H9 (cell line): ENCODE measurements around the gene RDH13. TPM values are rescaled to one million over a fixed set of nuclear protein-coding genes. Genes with fewer than 3 reads are reported as not detected.
"Not testable (repeated sequence)": the region's sequence is repeated elsewhere in the genome, so short reads cannot be mapped to it uniquely, and the experiment has no call there.

Experiments used
- DNase-seq: peaks from one replicate; pipeline ENCODE4 v3.0.0-alpha.2; 2017
- H2AFZ ChIP-seq: one replicate; pipeline ENCODE4 v1.6.1; 2013; ENCODE audit warnings: mild to moderate bottlenecking, low read length, control low read depth, moderate library complexity
- H2AK5ac ChIP-seq: 2 replicates; pipeline ENCODE4 v1.6.1; 2013; ENCODE audit warnings: low read length, control low read depth, mixed read lengths; ENCODE audit not compliant: insufficient read length
- H2BK120ac ChIP-seq: one replicate; pipeline ENCODE4 v1.6.1; 2013; ENCODE audit warnings: low read depth, mild to moderate bottlenecking, low read length, control low read depth, inconsistent platforms; ENCODE audit not compliant: poor library complexity, severe bottlenecking
- H2BK12ac ChIP-seq: 2 replicates; pipeline ENCODE4 v1.6.1; 2013; ENCODE audit warnings: low read length, control low read depth, mixed read lengths, low read depth; ENCODE audit not compliant: insufficient read length
- H2BK15ac ChIP-seq: 2 replicates; pipeline ENCODE4 v1.6.1; 2013; ENCODE audit warnings: low read depth, low read length, control low read depth
- H2BK20ac ChIP-seq: one replicate; pipeline ENCODE4 v1.6.1; 2013; ENCODE audit warnings: low read depth, mild to moderate bottlenecking, low read length, control low read depth, inconsistent platforms; ENCODE audit not compliant: poor library complexity, severe bottlenecking
- H2BK5ac ChIP-seq: 2 replicates; pipeline ENCODE4 v1.6.1; 2013; ENCODE audit warnings: low read length, control low read depth, mixed read lengths; ENCODE audit not compliant: insufficient read length
- H3K14ac ChIP-seq: 2 replicates; pipeline ENCODE4 v1.6.1; 2013; ENCODE audit warnings: low read length, control low read depth; ENCODE audit not compliant: insufficient read depth
- H3K18ac ChIP-seq: 2 replicates; pipeline ENCODE4 v1.6.1; 2013; ENCODE audit warnings: low read depth, mild to moderate bottlenecking, mixed read lengths, low read length, control low read depth; ENCODE audit not compliant: insufficient read length
- H3K23ac ChIP-seq: 2 replicates; pipeline ENCODE4 v1.6.1; 2013; ENCODE audit warnings: low read length, control low read depth, mixed read lengths, low read depth; ENCODE audit not compliant: insufficient read length
- H3K23me2 ChIP-seq: 2 replicates; pipeline ENCODE4 v1.6.1; 2013; ENCODE audit warnings: low read depth, mild to moderate bottlenecking, mixed read lengths, low read length, control low read depth; ENCODE audit not compliant: insufficient read length, poor library complexity, severe bottlenecking
- H3K27ac ChIP-seq: 2 replicates; pipeline ENCODE4 v1.5.1; 2013; ENCODE audit warnings: low read length, control low read depth, mixed read lengths, low read depth; ENCODE audit not compliant: insufficient read length
- H3K27me3 ChIP-seq: 2 replicates; pipeline ENCODE4 v1.6.1; 2013; ENCODE audit warnings: low read length, control low read depth, inconsistent platforms; ENCODE audit not compliant: insufficient read depth
- H3K4ac ChIP-seq: 2 replicates; pipeline ENCODE4 v1.6.1; 2013; ENCODE audit warnings: low read depth, mild to moderate bottlenecking, control low read depth, inconsistent platforms, low read length, moderate library complexity
- H3K4me1 ChIP-seq: 2 replicates; pipeline ENCODE4 v1.6.1; 2013; ENCODE audit warnings: low read length, control low read depth, inconsistent platforms; ENCODE audit not compliant: insufficient read depth
- H3K4me2 ChIP-seq: 2 replicates; pipeline ENCODE4 v1.6.1; 2013; ENCODE audit warnings: low read length, control low read depth, mixed read lengths; ENCODE audit not compliant: insufficient read length, insufficient read depth
- H3K56ac ChIP-seq: 2 replicates; pipeline ENCODE4 v1.6.1; 2013; ENCODE audit warnings: low read depth, mild to moderate bottlenecking, mixed read lengths, low read length, control low read depth; ENCODE audit not compliant: insufficient read length
- H3K79me1 ChIP-seq: 2 replicates; pipeline ENCODE4 v1.6.1; 2013; ENCODE audit warnings: low read depth, mild to moderate bottlenecking, moderate library complexity, low read length, control low read depth, inconsistent platforms; ENCODE audit not compliant: insufficient read depth, poor library complexity, severe bottlenecking
- H3K79me2 ChIP-seq: 2 replicates; pipeline ENCODE4 v1.6.1; 2013; ENCODE audit warnings: low read length, control low read depth, inconsistent platforms; ENCODE audit not compliant: insufficient read depth
- H3K9ac ChIP-seq: 2 replicates; pipeline ENCODE4 v1.6.1; 2013; ENCODE audit warnings: low read length, control low read depth, mixed read lengths; ENCODE audit not compliant: insufficient read length; ENCODE audit errors: extremely low read depth
- H3K9me3 ChIP-seq: one replicate; pipeline ENCODE4 v1.6.1; 2013; ENCODE audit warnings: low read depth, low read length, inconsistent platforms; ENCODE audit not compliant: control insufficient read depth
- H3T11ph ChIP-seq: one replicate; pipeline ENCODE4 v1.6.1; 2013; ENCODE audit warnings: mild to moderate bottlenecking, low read length, control low read depth, inconsistent platforms
- H4K20me1 ChIP-seq: one replicate; pipeline ENCODE4 v1.6.1; 2013; ENCODE audit not compliant: control insufficient read depth, insufficient read length, insufficient read depth
- H4K5ac ChIP-seq: 2 replicates; pipeline ENCODE4 v1.6.1; 2013; ENCODE audit warnings: low read depth, mild to moderate bottlenecking, mixed read lengths, low read length, control low read depth; ENCODE audit not compliant: insufficient read length
- H4K8ac ChIP-seq: replicated peaks from 2 replicates; pipeline ENCODE4 v1.6.1; 2013; ENCODE audit warnings: low read length, control low read depth, mixed read lengths, low read depth; ENCODE audit not compliant: insufficient read length
- H4K91ac ChIP-seq: 2 replicates; pipeline ENCODE4 v1.6.1; 2013; ENCODE audit warnings: low read depth, mild to moderate bottlenecking, moderate library complexity, mixed read lengths, low read length, control low read depth; ENCODE audit not compliant: insufficient read length
- H3K27ac Mint-ChIP-seq, 3 experiments: 2 replicates in 2 of 3; 3 replicates in 1 of 3; pipeline ENCODE4 v1.8.0; 2020 to 2021; ENCODE audit warnings: mixed read lengths in 3 of 3, mild to moderate bottlenecking in 1 of 3, moderate library complexity in 1 of 3
- H3K27me3 Mint-ChIP-seq: 2 replicates; pipeline ENCODE4 v1.8.0; 2021; ENCODE audit warnings: low read depth, mild to moderate bottlenecking, moderate library complexity, mixed read lengths
- H3K36me3 Mint-ChIP-seq, 3 experiments: 2 replicates in 2 of 3; 3 replicates in 1 of 3; pipeline ENCODE4 v1.8.0; 2020 to 2021; ENCODE audit warnings: low read depth in 3 of 3, mixed read lengths in 3 of 3; ENCODE audit not compliant: insufficient read depth in 1 of 3
- H3K4me1 Mint-ChIP-seq, 2 experiments: 2 replicates each; pipeline ENCODE4 v1.8.0; 2020; ENCODE audit warnings: mixed read lengths in 2 of 2
- H3K4me3 Mint-ChIP-seq, 2 experiments: 2 replicates in 1 of 2; 3 replicates in 1 of 2; pipeline ENCODE4 v1.8.0; 2020 to 2021; ENCODE audit warnings: mild to moderate bottlenecking in 2 of 2, mixed read lengths in 2 of 2, moderate library complexity in 1 of 2
- H3K9me3 Mint-ChIP-seq, 2 experiments: 2 replicates in 1 of 2; 3 replicates in 1 of 2; pipeline ENCODE4 v1.8.0; 2020; ENCODE audit warnings: mild to moderate bottlenecking in 2 of 2, mixed read lengths in 2 of 2, moderate library complexity in 1 of 2
- CTCF ChIP-seq: fragments of 200-600 bp; sonication (generic); conservative IDR thresholded peaks from 3 replicates; pipeline ENCODE4 v1.8.0; 2021; ENCODE audit warnings: antibody characterized with exemption, mild to moderate bottlenecking
- WGBS: extraction: QIAGEN DNeasy Blood & Tissue Kit; methylation state at CpG from one replicate; pipeline ENCODE4 v1.1.7; 2013; ENCODE audit warnings: missing lambda C conversion rate, low lambda C conversion rate, mixed read lengths; ENCODE audit not compliant: insufficient read length; ENCODE audit errors: extremely low coverage; 5-methylcytosine and 5-hydroxymethylcytosine counted together
- total RNA-seq: library from RNA; stranded (reverse); gene quantifications from 2 replicates; pipeline ENCODE4 v1.2.1, GENCODE V29; 2021

The RDH13 gene
- total RNA-seq, 1 experiment from 2014 or later: 21.5 TPM

GRCh38 chr19:55034751-55035150 is 28.2 kb downstream of the RDH13 start:
- Histone ChIP-seq H3K23ac (no peak overlapping the region), H3K9ac (no peak overlapping the region), H2BK120ac (no peak overlapping the region), H3K79me2 (peaks cover 18% of the 10 kb centered on the region; the same call in 1 of the 2 replicates), H4K8ac (no peak overlapping the region), H3K27ac (no peak overlapping the region), H3K14ac (no peak overlapping the region), H3K79me1 (peaks cover 8% of the 10 kb centered on the region), H2BK5ac (no peak overlapping the region), H3K18ac (no peak overlapping the region), H3K9me3 (no peaks in the 10 kb centered on the region), H2BK15ac (no peak overlapping the region), H3K56ac (no peak overlapping the region), H4K20me1 (no peaks in the 10 kb centered on the region), H3K4me2 (no peak overlapping the region), H3T11ph (no peak overlapping the region), H4K91ac (no peak overlapping the region), H3K23me2 (peaks cover 3% of the 10 kb centered on the region), H4K5ac (no peak overlapping the region), H2BK12ac (no peak overlapping the region), H2AK5ac (no peak overlapping the region), H2AFZ (no peak overlapping the region), H2BK20ac (no peak overlapping the region), H3K27me3 (no peaks in the 10 kb centered on the region), H3K4me1 (no peaks in the 10 kb centered on the region), H3K4ac (no peak overlapping the region)
- Mint-ChIP-seq H3K36me3 (peaks cover 0 to 9% (median under 1%) of the 10 kb centered on the region in 3 experiments; a peak in 5 of 7 replicates), H3K27me3 (peaks cover 2% of the 10 kb centered on the region; the same call in 1 of the 2 replicates), H3K9me3 (peaks cover 0 to 36% of the 10 kb centered on the region in 2 experiments; a peak in 2 of 5 replicates), H3K4me1 (no peaks in the 10 kb centered on the region), H3K4me3 (no peak overlapping the region), H3K27ac (peak overlapping the region in 2 of 3 experiments; percentile 12 to 48; a peak in 2 of 7 replicates)
- no peak for DNase-seq
- no CpG with 5 or more reads among the region's 13 CpGs for WGBS
- TF ChIP-seq CTCF: no peak

GRCh38 chr19:55032976-55033643 is 29.8 kb downstream of the RDH13 start:
- not testable (repeated sequence) for H4K20me1 ChIP-seq, H3K4me1 ChIP-seq, H4K8ac ChIP-seq, H3K23me2 ChIP-seq, H3K14ac ChIP-seq, H2BK12ac ChIP-seq, H3K36me3 Mint-ChIP-seq, H3K23ac ChIP-seq, H3K27me3 ChIP-seq, H3K4ac ChIP-seq, DNase-seq, H3K4me2 ChIP-seq, H3K4me1 Mint-ChIP-seq, H3K79me1 ChIP-seq, H2BK5ac ChIP-seq, H2BK15ac ChIP-seq, H2BK20ac ChIP-seq, H3K18ac ChIP-seq, H3K9ac ChIP-seq, H2BK120ac ChIP-seq, H3K56ac ChIP-seq, H3K4me3 Mint-ChIP-seq, H3K27me3 Mint-ChIP-seq, H4K91ac ChIP-seq, H3K9me3 ChIP-seq, H3K27ac ChIP-seq, H2AFZ ChIP-seq, H3T11ph ChIP-seq, H2AK5ac ChIP-seq
- 100% methylated on average over 8 of the region's 70 CpGs for WGBS
- H3K9me3 Mint-ChIP-seq: peaks cover 0 to 49% of the 10 kb centered on the region in 2 experiments; a peak in 2 of 5 replicates
- H4K5ac ChIP-seq: peak overlapping the region; percentile 28
- peak overlapping the region in 1 of 3 experiments; percentile 63; a peak in 1 of 7 replicates for H3K27ac Mint-ChIP-seq
- H3K79me2 ChIP-seq: peaks cover 18% of the 10 kb centered on the region; the same call in 1 of the 2 replicates
